Panc1 (cell line): ENCODE results near the gene SLC9A9. TPM values are rescaled to one million over a fixed set of nuclear protein-coding genes. Genes with fewer than 3 reads are reported as not detected.

ENCODE experiments used
- ATAC-seq: fragments of 200-7000 bp; cut with Tn5 transposase; 2 replicates; pipeline ENCODE4 v1.9.1; 2020; ENCODE audit warnings: mild to moderate bottlenecking, moderate library complexity
- BruUV-seq: library from RNA; stranded (reverse); fragments of 400-500 nt; replicated peaks from 2 replicates; lab custom pipeline; 2021; lab: Mats Ljungman, UMichigan
- CTCF ChIA-PET: fragments of 300-600 bp; sonication (Branson Sonifier 250); formaldehyde crosslinking; loops from one replicate; lab custom pipeline; 2022; ENCODE audit warnings: antibody characterized with exemption; lab: Charles Lee
- POLR2A ChIA-PET: fragments of 300-600 bp; sonication (Branson Sonifier 250); formaldehyde crosslinking; loops from one replicate; lab custom pipeline; 2022; ENCODE audit warnings: antibody characterized with exemption; lab: Charles Lee
- DNase-seq: peaks from one replicate; pipeline ENCODE4 v3.0.0-alpha.2; 2010; ENCODE audit warnings: low read depth, low spot score
- H3K27ac ChIP-seq: 2 replicates; pipeline ENCODE4 v1.5.1; 2011; ENCODE audit warnings: mild to moderate bottlenecking, low read length, inconsistent platforms
- H3K27me3 ChIP-seq: fragments of 200-500 bp; sonication (Bioruptor generic); 2 replicates; pipeline ENCODE4 v1.6.0; 2014; ENCODE audit warnings: low read length, inconsistent platforms; ENCODE audit not compliant: control insufficient read depth, insufficient read depth
- H3K36me3 ChIP-seq: fragments of 200-500 bp; sonication (Bioruptor generic); 2 replicates; pipeline ENCODE4 v1.5.1; 2014; ENCODE audit warnings: inconsistent platforms, mild to moderate bottlenecking, low read length, moderate library complexity; ENCODE audit not compliant: control insufficient read depth, insufficient read depth
- H3K4me1 ChIP-seq: 2 replicates; pipeline ENCODE4 v1.5.1; 2011; ENCODE audit warnings: inconsistent platforms, mild to moderate bottlenecking, low read length, moderate library complexity; ENCODE audit not compliant: control insufficient read depth, insufficient read depth
- H3K4me3 ChIP-seq, 2 experiments: 2 replicates each; pipeline ENCODE4 v1.5.1; 2011 to 2012; ENCODE audit warnings: low read depth in 2 of 2, low read length in 2 of 2, mild to moderate bottlenecking in 2 of 2, inconsistent platforms in 1 of 2, moderate library complexity in 1 of 2
- H3K9me3 ChIP-seq: fragments of 200-500 bp; sonication (Bioruptor generic); 2 replicates; pipeline ENCODE4 v1.5.1; 2014; ENCODE audit warnings: low read depth, mild to moderate bottlenecking, inconsistent platforms, low read length, moderate library complexity; ENCODE audit not compliant: control insufficient read depth, insufficient read depth
- CTCF ChIP-seq: fragments of 450-650 bp; IDR thresholded peaks from 2 replicates; pipeline ENCODE4 v1.5.1; 2017; ENCODE audit warnings: mild to moderate bottlenecking
- POLR2AphosphoS5 ChIP-seq: IDR thresholded peaks from 2 replicates; pipeline ENCODE4 v1.6.1; 2012; ENCODE audit warnings: mild to moderate bottlenecking, low read depth, low read length, moderate library complexity
- REST ChIP-seq, 2 experiments: IDR thresholded peaks; 2 replicates each; pipeline ENCODE4 v1.6.1; 2011 to 2012; ENCODE audit warnings: low read depth in 2 of 2, control low read depth in 1 of 2, low read length in 1 of 2, mild to moderate bottlenecking in 1 of 2, moderate library complexity in 1 of 2; ENCODE audit not compliant: insufficient read depth in 1 of 2
- SIN3A ChIP-seq: IDR thresholded peaks from 2 replicates; pipeline ENCODE4 v1.6.1; 2012; ENCODE audit warnings: low read depth, mild to moderate bottlenecking, low read length, moderate library complexity, borderline replicate concordance; ENCODE audit not compliant: insufficient read depth
- TCF7L2 ChIP-seq: IDR thresholded peaks from 2 replicates; pipeline ENCODE4 v1.6.1; 2011; ENCODE audit warnings: mild to moderate bottlenecking, low read depth, low read length, inconsistent platforms
- in situ Hi-C: cut with HindIII; loops from 2 replicates; pipeline ENCODE4 v1.10.0; 2016; ENCODE audit warnings: low sequenced_read_pairs, low pct_unique_long_range_greater_than_20kb
- intact Hi-C: fragments of 100-400 bp; cut with micrococcal nuclease; formaldehyde crosslinking; loops from one replicate; pipeline ENCODE4 v1.10.0; 2022; ENCODE audit not compliant: unreplicated experiment
- total RNA-seq: library from RNA; stranded (reverse); gene quantifications from one replicate; pipeline ENCODE4 v1.2.1, GENCODE V29; 2021; ENCODE audit not compliant: unreplicated experiment

SLC9A9 gene
- total RNA-seq, 1 experiment from 2014 or later: not detected

DNA sequence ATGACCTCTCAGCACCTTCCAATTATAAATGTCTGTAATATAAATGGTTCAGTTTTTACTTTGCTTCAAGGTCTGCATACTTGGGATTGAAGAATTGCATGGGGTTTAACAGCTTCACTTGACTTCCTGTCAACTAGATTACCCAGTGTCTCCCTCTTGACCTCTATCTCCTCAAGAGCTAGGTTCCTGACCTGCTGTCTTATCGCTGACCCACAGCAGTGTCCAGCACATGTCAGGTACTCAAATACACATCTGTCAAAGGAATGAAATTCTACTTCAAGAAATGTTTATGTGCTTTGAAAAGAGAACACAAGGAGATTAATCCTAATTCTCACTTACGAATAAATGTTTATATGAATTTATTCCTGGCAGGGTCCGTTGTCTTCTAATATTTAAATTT, 284.5 kb downstream of the SLC9A9 start:
- BruUV-seq: no TSS peak
- H3K36me3 ChIP-seq: no peaks in the 10 kb centered on the region
- TF ChIP-seq SIN3A (no peak), TCF7L2 (no peak), CTCF (no peak), POLR2AphosphoS5 (no peak)
- in situ Hi-C loops: no loop called here
- H3K27ac ChIP-seq: no peak overlapping the region
- no peaks in the 10 kb centered on the region for H3K4me1 ChIP-seq
- POLR2A ChIA-PET: no interaction called here
- no peak for DNase-seq
- H3K9me3 ChIP-seq: no peaks in the 10 kb centered on the region
- CTCF ChIA-PET: no interaction called here
- no peak overlapping the region for H3K4me3 ChIP-seq
- intact Hi-C loops: no loop called here
- ATAC-seq: no peak
- H3K27me3 ChIP-seq: no peaks in the 10 kb centered on the region; the same call in 1 of the 2 replicates

GRCh38 chr3:143562789-143563188, 285.5 kb downstream of the SLC9A9 start:
- no peak for DNase-seq
- Histone ChIP-seq H3K27ac (no peak overlapping the region), H3K36me3 (no peaks in the 10 kb centered on the region), H3K4me3 (no peak overlapping the region), H3K4me1 (no peaks in the 10 kb centered on the region), H3K27me3 (no peaks in the 10 kb centered on the region; the same call in 1 of the 2 replicates), H3K9me3 (no peaks in the 10 kb centered on the region)
- BruUV-seq: no TSS peak
- TF ChIP-seq REST (IDR thresholded peaks at IDR 0.05; ENCODE audit: insufficient read depth in 1 of 2, low read depth in 2 of 2, low read length in 1 of 2): no peak
- CTCF ChIA-PET: no interaction called here
- intact Hi-C loops (no loop called here), in situ Hi-C loops (no loop called here)
- no peak for ATAC-seq
- POLR2A ChIA-PET: no interaction called here

- no peak for TF ChIP-seq SIN3A
- no peak for TF ChIP-seq CTCF
- no peak for TF ChIP-seq TCF7L2
- no peak for TF ChIP-seq REST (IDR thresholded peaks at IDR 0.05; ENCODE audit: insufficient read depth in 1 of 2, low read depth in 2 of 2, low read length in 1 of 2)
- TF ChIP-seq POLR2AphosphoS5: no peak
- H3K9me3 ChIP-seq: no peaks in the 10 kb centered on the region
- no peaks in the 10 kb centered on the region for H3K36me3 ChIP-seq
- no peak overlapping the region for H3K27ac ChIP-seq
- CTCF ChIA-PET: no interaction called here
- no peaks in the 10 kb centered on the region for H3K4me1 ChIP-seq
- intact Hi-C loops (no loop called here), in situ Hi-C loops (no loop called here)
- POLR2A ChIA-PET: no interaction called here
- ATAC-seq (no peak), DNase-seq (no peak)
- no peak overlapping the region for H3K4me3 ChIP-seq
- H3K27me3 ChIP-seq: no peaks in the 10 kb centered on the region
- BruUV-seq: no TSS peak
Measured at GRCh38 chr3:143559296-143559695, 289.0 kb downstream of the SLC9A9 start.
